SK-N-SH (cell line): ENCODE results near the gene CEACAM19.

Experiments used
- EP300 ChIP-seq, 2 experiments: IDR thresholded peaks; 2 replicates each; pipeline versions ENCODE4 v1.4.0 to v1.6.1; 2012; ENCODE audit warnings: borderline replicate concordance in 1 of 2, low read depth in 1 of 2, low read length in 1 of 2
- FOSL2 ChIP-seq: IDR thresholded peaks from 2 replicates; pipeline ENCODE4 v1.4.0; 2012; ENCODE audit warnings: low read depth, mild to moderate bottlenecking, moderate library complexity, borderline replicate concordance
- GABPA ChIP-seq: IDR thresholded peaks from 2 replicates; pipeline ENCODE4 v1.4.0; 2012; ENCODE audit warnings: low read depth, mild to moderate bottlenecking
- JUND ChIP-seq: IDR thresholded peaks from 2 replicates; pipeline ENCODE4 v1.4.0; 2012
- MXI1 ChIP-seq: IDR thresholded peaks from 2 replicates; pipeline ENCODE4 v1.6.1; 2012; ENCODE audit warnings: mild to moderate bottlenecking, low read depth, low read length, improper control_type of control experiment
- RCOR1 ChIP-seq: fragments of 150-350 bp; IDR thresholded peaks from 2 replicates; pipeline ENCODE4 v1.6.1; 2017; ENCODE audit warnings: antibody characterized with exemption, low read length
- TAF1 ChIP-seq: IDR thresholded peaks from 2 replicates; pipeline ENCODE4 v1.6.1; 2012; ENCODE audit warnings: low read depth, mild to moderate bottlenecking, low read length, moderate library complexity, borderline replicate concordance
- YY1 ChIP-seq: IDR thresholded peaks from 2 replicates; pipeline ENCODE4 v1.4.0; 2012; ENCODE audit warnings: low read depth, mild to moderate bottlenecking
- TF ChIP-seq, protein P1 (sequence below): fragments of 200-600 bp; sonication (generic); IDR thresholded peaks from 2 replicates; pipeline ENCODE4 v1.6.1; 2017; ENCODE audit warnings: antibody characterized with exemption, mild to moderate bottlenecking, moderate library complexity
- TF ChIP-seq, protein P2 (sequence below): IDR thresholded peaks from 2 replicates; pipeline ENCODE4 v1.6.1; 2012; ENCODE audit warnings: mild to moderate bottlenecking, low read depth, low read length, moderate library complexity
- TF ChIP-seq, protein P3 (sequence below): fragments of 150-350 bp; IDR thresholded peaks from 2 replicates; pipeline ENCODE4 v1.6.1; 2017; ENCODE audit warnings: antibody characterized with exemption, low read length, low read depth, borderline replicate concordance
- TF ChIP-seq, protein P4 (sequence below): IDR thresholded peaks from 2 replicates; pipeline ENCODE4 v1.4.0; 2012; ENCODE audit warnings: low read depth

DNA sequence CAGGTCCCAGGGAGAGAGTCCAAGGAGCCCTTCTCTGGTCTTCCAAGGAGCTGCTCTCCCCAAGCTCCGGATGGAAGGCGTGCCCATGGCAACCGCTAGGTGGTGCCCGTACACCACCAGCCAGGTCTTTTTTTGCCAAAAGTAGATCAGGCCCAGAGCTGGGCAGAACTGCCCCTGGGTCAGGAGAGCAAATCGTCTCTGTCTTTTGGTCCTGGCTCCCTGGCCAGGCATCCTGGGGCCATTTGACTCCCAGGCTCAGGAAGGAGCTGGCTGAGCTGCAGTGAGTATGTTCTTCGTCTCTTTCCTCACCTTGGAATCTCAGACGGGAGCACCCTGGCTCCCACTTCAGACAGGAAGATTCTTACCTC, 52.7 kb downstream of the CEACAM19 start:
- TF ChIP-seq, protein P1, sequence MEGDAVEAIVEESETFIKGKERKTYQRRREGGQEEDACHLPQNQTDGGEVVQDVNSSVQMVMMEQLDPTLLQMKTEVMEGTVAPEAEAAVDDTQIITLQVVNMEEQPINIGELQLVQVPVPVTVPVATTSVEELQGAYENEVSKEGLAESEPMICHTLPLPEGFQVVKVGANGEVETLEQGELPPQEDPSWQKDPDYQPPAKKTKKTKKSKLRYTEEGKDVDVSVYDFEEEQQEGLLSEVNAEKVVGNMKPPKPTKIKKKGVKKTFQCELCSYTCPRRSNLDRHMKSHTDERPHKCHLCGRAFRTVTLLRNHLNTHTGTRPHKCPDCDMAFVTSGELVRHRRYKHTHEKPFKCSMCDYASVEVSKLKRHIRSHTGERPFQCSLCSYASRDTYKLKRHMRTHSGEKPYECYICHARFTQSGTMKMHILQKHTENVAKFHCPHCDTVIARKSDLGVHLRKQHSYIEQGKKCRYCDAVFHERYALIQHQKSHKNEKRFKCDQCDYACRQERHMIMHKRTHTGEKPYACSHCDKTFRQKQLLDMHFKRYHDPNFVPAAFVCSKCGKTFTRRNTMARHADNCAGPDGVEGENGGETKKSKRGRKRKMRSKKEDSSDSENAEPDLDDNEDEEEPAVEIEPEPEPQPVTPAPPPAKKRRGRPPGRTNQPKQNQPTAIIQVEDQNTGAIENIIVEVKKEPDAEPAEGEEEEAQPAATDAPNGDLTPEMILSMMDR = peak; percentile 96
- TF ChIP-seq, protein P2, sequence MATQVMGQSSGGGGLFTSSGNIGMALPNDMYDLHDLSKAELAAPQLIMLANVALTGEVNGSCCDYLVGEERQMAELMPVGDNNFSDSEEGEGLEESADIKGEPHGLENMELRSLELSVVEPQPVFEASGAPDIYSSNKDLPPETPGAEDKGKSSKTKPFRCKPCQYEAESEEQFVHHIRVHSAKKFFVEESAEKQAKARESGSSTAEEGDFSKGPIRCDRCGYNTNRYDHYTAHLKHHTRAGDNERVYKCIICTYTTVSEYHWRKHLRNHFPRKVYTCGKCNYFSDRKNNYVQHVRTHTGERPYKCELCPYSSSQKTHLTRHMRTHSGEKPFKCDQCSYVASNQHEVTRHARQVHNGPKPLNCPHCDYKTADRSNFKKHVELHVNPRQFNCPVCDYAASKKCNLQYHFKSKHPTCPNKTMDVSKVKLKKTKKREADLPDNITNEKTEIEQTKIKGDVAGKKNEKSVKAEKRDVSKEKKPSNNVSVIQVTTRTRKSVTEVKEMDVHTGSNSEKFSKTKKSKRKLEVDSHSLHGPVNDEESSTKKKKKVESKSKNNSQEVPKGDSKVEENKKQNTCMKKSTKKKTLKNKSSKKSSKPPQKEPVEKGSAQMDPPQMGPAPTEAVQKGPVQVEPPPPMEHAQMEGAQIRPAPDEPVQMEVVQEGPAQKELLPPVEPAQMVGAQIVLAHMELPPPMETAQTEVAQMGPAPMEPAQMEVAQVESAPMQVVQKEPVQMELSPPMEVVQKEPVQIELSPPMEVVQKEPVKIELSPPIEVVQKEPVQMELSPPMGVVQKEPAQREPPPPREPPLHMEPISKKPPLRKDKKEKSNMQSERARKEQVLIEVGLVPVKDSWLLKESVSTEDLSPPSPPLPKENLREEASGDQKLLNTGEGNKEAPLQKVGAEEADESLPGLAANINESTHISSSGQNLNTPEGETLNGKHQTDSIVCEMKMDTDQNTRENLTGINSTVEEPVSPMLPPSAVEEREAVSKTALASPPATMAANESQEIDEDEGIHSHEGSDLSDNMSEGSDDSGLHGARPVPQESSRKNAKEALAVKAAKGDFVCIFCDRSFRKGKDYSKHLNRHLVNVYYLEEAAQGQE = no peak
- TF ChIP-seq FOSL2 = no peak
- TF ChIP-seq EP300 (IDR thresholded peaks at IDR 0.05; ENCODE audit: borderline replicate concordance in 1 of 2, low read depth in 1 of 2, low read length in 1 of 2) = no peak
- TF ChIP-seq MXI1 = no peak
- TF ChIP-seq, protein P3, sequence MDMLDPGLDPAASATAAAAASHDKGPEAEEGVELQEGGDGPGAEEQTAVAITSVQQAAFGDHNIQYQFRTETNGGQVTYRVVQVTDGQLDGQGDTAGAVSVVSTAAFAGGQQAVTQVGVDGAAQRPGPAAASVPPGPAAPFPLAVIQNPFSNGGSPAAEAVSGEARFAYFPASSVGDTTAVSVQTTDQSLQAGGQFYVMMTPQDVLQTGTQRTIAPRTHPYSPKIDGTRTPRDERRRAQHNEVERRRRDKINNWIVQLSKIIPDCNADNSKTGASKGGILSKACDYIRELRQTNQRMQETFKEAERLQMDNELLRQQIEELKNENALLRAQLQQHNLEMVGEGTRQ = no peak
- TF ChIP-seq, protein P4, sequence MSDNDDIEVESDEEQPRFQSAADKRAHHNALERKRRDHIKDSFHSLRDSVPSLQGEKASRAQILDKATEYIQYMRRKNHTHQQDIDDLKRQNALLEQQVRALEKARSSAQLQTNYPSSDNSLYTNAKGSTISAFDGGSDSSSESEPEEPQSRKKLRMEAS = no peak
- no peak for TF ChIP-seq RCOR1
- TF ChIP-seq TAF1 = no peak
- no peak for TF ChIP-seq JUND
- TF ChIP-seq YY1 = no peak
- TF ChIP-seq GABPA = no peak; the same call in 1 of the 2 replicates
